NOMO-1 treated with DMSO at 0.1 percent for 48 hours (cell line): ENCODE measurements around the gene ACTL7A.
"Not testable (repeated sequence)": the region's sequence is repeated elsewhere in the genome, so short reads cannot be mapped to it uniquely, and the experiment has no call there.

Experiments used
- DNase-seq: peaks from one replicate; lab custom pipeline; 2025; ENCODE audit not compliant: unreplicated experiment; lab: John Stamatoyannopoulos, UW

ACTL7A gene

DNA sequence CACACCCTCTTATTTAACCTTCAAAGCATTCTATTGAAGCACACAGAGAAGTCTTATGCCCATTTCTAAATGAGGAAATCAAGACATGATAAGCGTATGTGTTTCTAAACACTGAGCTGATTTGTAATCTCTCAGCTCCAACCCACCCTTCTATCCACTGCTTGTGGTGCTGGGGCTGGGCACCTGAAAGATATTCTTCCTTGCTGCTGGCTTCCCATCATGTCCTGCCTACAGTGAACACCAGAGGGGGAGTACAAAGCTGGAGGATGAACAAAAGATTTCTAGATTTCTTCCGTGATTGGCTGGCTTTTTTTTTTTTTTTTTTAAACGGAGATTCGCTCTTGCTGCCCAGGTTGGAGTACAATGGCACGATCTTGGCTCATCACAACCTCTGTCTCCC, 14.4 kb downstream of the ACTL7A start:
- DNase-seq, result no peak

GRCh38 chr9:108877524-108877923, 15.5 kb downstream of the ACTL7A start:
- no peak for DNase-seq

DNA sequence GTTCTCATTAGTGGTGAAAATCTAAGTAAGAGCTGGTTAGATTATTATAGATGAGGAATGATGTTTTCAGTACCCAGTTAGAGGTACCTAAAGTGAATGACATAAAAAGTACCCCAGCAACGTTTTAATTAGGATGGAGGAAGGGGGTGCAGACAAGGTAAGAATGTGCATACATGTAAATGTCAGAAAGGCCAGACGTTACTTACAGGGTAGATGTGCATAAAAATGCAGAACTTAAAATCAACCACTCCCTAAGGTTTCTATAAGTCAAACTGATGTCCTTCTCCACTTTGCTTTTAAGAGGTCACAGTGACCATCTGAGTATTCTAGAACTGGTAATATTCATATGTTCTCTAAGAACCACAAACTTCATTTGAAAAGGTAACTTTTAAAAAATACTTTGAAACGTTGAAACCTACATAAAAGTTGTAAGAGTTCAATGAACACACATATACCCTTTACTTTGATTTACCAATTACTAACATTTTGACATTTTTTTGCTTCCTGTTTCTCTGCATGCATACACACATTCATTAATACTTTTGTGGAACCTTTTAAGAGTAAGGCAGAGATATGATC, 18.8 kb downstream of the ACTL7A start:
- no peak for DNase-seq

- no peak for DNase-seq
Observed at GRCh38 chr9:108882052-108882888, 20.2 kb downstream of the ACTL7A start.

DNA sequence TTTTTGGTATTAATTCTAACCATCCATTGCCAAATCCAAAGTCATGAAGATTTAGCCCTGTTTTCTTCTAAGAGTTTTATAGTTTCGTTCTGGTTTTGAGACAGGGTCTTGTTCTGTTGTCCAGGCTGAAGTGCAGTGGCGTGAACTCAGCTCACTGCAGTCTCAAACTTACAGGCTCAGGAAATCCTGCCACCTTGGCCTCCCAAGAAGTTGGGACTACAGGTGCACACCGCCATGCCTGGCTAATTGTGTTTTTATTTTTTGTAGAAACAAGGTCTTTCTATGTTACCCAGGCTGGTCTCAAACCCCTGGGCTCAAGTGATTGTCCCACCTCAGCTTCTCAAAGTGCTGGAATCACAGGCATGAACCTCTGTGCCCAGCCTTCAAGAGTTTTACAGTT, 21.0 kb downstream of the ACTL7A start:
- no peak for DNase-seq

GRCh38 chr9:108884701-108885100, 22.6 kb downstream of the ACTL7A start:
- DNase-seq, result no peak

DNA sequence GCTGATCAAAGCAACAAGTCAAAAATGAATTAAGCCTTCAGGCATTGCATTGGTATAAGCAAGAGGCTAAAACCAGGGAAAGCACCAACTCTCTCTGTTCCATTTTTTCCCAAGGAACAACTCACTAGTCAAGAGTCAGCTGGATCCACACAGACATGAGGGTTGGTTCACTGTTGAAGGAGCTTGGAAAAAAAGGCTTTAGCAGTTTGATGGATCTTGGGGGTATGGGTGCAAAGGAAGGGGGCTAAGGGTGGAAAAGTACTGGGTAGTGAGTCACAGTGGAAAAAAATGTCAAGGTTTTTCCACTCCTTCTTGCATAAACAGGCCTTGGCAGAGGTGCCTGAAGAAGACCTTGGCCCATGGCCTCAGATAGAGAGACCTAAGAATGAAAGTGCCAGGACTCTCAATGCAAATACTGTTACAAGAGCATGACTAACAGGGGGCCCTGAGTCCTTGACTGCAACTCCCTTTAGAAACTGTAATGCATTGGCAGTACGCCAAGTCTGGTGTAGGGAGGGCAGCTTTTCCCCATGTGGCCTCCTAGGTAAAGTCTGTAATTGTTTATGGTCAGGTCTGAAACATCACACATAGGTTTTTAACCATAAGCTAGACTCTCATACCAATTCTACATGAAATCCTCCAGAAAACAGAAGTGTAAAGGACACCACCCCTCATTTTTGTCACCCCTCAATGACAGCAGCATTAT, 23.7 kb downstream of the ACTL7A start:
- DNase-seq, result no peak

DNA sequence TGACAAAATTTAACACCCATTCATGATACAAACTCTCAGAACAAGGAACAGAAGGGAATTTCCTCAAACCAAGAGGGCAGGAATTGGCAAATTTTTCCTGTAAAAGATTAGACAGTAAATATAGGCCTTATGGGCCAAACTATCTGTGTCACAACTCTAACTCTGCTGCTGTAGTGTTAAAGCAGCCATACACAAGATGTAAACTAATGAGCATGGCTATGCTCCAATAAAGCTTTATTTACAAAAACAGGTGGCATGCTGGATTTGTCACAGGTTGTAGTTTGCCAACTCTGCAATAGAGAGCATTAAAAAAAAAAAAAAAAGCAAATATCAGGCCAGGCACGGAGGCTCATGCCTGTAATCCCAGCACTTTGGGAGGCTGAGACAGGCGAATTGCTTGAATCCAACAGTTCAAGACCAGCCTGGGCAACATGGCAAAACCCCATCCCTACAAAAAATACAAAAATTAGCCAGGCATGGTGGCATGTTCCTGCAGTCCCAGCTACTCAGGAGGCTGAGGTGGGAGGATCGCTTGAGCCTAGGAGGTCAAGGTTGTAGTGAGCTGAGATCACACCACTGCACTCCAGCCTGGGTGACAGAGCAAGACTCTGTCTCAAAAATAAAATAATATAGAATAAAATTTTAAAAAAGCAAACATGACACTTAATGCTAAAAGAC, 24.7 kb downstream of the ACTL7A start:
- DNase-seq, result not testable (repeated sequence)

GRCh38 chr9:108889649-108890067, 27.6 kb downstream of the ACTL7A start:
- no peak for DNase-seq

DNA sequence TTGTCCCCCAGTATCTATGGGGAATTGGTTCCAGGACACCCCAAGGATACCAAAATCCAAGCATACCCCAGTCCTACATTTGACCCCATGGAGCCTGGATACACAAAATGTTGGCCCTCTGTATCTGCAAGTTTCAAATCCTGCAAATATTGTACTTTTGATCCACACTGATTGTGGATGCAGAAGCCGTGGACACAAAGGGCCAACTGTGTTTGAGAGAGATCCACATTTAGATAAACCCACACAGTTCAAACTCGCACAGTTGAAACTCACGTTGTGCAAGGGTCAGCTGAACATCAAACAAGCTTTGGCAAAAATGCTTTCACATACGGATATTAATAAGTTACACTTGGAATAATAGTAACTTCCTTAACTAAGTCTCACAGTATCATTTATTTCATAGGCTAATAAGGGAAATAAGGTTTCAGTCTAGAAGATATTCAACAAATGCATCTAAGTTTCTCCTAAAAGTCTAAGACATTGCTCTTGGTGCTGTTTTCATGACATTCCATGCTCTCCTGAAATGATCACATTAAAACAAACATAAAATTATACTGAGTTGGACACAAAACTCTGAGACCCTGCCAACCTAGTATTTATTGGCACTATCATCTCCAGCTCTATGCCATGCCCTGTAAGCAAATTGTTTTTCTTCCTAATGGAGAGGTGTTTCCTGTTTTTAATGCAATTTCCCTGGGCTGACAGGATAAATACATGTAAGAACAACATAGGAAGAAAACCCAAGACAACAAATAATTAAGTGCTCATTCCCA, 32.3 kb downstream of the ACTL7A start:
- no peak for DNase-seq

DNA sequence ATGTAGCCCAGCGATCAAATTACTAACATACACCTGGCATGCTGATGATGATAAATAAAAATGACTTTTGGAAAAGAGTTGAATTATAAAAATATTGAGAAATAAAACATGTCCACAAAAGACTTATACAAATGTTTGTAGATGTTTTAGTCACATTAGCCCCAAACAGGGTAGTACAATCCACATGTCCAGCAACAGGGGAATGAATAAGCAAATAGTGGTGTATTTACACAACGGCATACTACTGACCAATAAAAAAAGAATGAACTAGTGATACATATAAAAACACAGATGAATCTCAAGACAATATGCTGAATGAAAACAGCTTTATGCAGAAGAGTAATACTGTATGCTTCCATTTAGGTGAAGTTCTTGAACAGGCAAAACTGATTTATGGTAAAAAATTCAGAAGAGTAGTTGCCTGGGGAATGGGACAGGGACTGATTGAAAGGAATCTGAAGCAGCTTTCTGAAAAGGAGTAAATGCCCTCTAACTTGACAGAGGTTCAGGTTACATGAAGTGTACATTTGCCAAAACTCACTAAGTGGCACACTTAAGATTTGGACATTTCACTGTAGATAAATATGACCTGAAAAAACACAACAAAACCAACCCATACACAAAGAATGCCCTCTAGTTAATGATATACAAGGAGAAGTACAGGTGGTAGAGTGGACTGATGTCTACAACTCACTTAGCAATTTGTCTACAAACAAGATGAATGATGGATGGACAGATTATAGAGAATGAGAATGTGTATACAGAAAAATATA, 35.4 kb downstream of the ACTL7A start:
- DNase-seq, result no peak

DNA sequence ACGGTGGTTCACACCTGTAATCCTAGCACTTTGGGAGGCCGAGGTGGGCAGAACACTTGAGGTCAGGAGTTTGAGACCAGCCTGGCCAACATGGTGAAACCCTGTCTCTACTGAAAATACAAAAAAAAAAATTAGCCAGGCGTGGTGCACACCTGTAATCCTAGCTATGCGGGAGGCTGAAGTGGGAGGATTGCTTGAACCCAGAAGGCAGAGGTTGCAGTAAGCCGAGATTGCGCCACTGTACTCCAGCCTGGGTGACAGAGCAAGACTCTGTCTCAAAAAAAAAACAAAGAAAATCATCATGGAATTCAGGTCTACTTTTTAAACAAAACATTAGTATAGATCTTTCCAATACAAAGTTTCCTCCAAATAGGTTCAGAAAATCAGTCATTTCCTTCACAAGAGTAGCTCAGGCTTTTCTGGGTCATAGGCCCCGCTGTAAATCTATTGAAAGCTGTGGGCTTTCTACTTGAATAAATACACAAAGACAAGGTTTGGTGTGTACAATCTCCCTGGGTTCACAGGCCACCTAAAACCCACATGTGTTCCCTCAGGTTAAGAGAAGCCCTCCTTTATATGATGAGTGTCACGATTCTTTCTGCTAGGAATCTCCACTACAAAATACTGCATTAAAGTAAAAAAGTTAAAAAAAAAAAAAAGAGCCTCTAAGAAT, 37.1 kb downstream of the ACTL7A start:
- DNase-seq, result not testable (repeated sequence)

GRCh38 chr9:108900176-108900575, 38.1 kb downstream of the ACTL7A start:
- no peak for DNase-seq

- peak; percentile 31 for DNase-seq
Observed at GRCh38 chr9:108903420-108904103, 41.5 kb downstream of the ACTL7A start.

DNA sequence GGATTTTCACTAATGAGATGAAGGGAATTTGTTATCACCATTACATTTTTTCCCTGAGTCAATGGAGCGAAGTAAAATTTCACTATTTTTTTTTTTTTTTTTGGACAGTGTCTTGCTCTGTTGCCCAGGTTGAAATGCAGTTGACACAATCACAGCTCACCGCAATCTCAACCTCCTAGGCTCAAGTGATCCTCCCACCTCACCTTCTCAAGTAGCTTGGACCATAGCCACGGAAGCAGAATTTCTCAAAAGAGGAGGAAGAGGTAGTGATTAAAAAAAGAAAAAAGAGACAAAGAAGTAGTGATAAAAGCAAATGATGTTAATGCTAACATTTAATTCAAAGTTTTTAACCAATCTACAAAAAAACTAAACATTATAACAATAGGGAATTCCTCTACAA, 42.1 kb downstream of the ACTL7A start:
- no peak for DNase-seq

- DNase-seq, result no peak
Observed at GRCh38 chr9:108905494-108905893, 43.4 kb downstream of the ACTL7A start.

DNA sequence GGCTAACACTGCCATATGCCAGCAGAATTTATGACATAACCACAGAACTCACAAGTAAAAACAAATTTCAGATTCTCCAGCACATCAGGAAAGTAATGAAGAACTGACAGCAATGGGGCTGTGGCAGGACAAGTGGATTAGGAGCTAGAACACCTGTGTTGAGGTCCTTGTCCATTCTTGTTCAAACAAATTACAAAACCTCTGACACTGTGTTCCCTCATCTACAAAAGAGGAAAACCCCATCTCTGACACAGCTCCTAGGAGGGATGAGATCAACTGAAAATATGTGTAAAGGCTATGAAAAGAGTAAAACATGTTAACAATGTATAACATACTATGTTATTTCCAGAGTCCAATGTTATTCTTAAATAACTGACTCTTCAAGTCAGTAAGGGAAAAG, 48.3 kb downstream of the ACTL7A start:
- no peak for DNase-seq

- DNase-seq, result no peak
Observed at GRCh38 chr9:108910914-108911313, 48.8 kb downstream of the ACTL7A start.

- DNase-seq, result no peak
Observed at GRCh38 chr9:108911820-108912219, 49.8 kb downstream of the ACTL7A start.
